GM21381 (cell line): Measurements from ENCODE around the gene FBXW4.

Source experiments
- ATAC-seq: cut with Tn5 transposase; IDR thresholded peaks from one replicate; pipeline ENCODE4 v1.9.1; 2021; ENCODE audit warnings: mild to moderate bottlenecking, moderate library complexity; ENCODE audit not compliant: unreplicated experiment

The FBXW4 gene

DNA sequence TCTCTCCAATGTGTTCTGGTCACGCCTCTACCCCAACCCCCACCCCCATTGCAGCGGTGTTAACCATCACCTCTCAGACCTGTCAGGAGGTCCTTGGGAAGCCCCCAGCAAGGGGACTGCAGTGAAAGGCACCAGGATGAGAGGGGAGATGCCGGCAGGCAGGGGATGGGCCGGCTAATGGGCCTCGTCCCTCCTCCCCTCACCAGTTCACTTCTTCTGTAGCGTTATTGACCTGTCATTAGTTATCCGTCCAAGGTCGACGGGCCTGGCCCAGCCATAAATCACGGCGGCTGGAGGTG is 125.7 kb downstream of the FBXW4 start:
- ATAC-seq = no peak

DNA sequence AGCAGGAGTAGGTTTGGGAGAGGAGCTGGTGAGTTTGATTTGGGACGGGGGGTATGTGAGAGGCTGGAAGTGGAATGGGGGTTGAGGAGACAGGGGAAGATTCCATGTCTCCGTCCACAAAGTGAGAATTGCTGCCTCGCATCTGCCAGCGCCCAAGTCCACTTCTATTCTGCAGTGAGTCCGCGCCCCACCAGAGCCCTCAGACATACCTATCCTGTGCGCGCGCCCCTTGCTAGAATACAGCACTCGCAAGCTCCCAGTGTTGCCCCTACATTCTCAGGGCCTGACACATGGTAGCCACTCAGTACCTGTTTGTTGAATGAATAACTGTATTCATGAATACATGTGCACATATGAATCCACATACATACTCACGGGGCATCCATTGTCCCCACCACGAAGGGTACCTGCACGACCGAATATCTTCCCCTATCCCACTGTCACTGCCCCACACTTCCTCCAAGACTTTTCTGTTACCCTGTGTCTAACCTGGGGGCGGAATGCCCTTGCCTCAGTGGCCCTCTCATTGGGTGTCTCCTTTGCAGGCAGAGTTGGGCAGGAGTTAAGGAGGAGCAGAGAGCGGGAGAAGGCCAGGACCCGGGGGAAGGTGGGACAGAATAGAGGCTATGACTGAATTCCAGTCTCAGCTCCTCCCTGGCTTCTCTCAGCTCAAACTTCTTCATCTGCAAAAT is 126.8 kb downstream of the FBXW4 start:
- ATAC-seq = no peak

DNA sequence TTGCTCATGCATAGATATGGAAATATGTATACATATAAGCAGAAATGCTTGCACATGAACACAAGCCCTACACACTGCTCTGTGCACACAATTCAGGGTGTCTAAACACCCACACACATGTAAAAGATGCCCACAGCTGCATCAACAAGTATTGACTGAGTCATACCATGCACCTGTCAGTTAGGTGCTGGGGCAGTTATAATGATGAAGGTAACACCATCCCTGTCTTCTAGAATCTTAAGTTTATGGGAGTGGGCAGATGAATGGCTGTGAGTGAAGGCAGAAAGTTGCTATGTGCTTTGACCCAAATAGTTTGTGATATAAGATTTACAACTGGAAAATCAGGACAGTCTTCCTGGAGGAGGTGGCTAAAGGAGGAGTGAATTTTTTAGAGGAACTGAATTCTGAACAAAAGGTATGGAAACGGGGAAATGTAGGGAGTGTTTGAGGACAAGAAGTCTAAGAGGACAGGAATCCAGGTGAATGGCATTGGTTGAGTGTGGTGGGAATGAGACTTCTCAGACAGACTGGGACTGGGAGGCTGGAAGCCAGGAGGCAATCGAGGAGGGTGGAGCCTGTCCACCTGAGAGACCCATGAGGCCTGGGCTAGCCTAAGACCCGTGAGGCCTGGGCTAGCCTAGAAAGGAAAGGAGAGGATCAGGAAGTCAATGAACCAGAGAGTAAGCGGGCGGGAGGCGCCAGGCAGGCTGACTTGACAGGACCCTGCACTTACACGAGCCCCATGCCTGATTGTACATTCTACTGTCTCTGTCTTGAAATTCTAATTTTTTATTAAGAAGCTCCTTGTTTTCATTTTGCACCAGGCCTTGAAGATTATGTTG is 127.6 kb downstream of the FBXW4 start:
- ATAC-seq = no peak

DNA sequence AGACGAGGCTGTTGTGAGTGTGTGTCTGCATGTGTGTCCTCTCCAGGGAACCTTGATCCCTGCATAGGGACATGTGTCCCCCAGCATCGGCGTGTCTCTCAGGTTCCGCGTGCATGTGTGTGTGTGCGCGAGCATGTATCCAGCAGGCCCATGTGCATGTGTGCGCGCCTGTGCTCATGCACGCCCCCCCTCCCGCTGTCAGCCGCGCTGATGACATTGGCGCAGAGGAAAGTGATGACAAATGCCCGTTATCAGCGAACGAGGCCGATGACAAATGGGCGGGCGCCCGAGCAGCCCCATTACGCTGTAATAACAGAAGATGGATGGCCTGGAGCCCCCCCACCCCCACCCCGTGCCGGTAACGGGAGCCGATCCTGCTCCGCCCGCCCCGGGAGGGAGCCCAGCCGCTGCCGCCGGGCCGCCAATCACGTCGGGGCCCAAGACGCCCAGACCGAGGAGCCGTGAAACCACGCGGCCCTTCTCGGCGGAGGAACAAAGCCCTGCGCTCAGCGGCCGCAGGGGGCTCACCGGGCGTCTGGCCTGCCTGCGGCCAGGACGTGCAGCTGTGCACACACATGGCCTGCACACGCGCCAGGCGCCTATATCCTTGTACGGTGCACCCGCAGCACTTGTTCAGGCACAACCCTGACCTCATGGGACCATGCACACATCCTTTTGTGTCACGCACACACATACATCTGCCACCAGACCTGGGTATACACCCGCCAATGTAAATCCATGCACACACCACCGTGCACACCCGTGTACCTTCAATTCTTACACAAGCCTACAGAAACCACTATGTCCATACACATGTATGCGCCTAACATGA is 128.4 kb downstream of the FBXW4 start:
- no peak for ATAC-seq

DNA sequence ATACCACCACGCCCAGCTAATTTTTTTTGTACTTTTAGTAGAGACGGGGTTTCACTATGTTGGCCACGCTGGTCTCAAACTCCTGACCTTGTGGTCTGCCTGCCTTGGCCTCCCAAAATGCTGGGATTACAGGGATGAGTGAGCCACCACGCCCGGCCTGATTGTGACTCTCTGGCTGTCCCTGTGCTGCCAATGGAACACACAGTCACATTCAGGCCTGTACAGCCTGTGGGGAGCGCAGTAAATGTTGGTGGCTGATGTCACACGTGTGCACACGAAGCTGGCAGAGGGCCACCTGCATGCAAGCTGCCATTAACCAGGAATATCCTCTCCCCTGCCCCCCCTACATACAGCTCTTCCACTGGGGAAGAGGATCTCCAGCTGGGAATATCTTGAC is 129.0 kb downstream of the FBXW4 start:
- ATAC-seq = no peak

DNA sequence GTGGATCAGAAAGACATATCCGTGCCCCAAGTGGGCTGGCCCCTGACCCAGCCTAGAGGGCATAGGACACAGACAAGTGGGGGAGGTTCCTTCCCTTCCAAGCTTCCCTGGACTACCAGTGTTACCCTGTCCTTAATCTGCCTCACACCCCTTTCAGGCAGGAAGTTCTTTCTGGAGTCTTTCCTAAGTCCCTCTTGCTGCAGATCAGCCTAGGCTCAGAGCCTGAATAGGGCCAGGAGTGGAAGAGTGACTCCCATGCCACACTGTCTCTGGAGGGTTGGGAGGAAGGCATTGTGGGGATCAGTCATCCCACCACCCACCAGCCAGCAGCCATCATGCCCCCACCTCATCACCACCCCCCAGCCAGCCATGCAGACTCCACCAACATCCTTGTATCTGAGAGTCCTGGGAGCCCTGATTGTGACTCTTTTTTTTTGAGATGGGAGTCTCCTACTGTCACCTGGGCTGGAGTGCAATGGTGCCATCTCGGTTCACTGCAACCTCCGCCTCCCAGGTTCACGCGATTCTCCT is 129.5 kb downstream of the FBXW4 start:
- no peak for ATAC-seq

DNA sequence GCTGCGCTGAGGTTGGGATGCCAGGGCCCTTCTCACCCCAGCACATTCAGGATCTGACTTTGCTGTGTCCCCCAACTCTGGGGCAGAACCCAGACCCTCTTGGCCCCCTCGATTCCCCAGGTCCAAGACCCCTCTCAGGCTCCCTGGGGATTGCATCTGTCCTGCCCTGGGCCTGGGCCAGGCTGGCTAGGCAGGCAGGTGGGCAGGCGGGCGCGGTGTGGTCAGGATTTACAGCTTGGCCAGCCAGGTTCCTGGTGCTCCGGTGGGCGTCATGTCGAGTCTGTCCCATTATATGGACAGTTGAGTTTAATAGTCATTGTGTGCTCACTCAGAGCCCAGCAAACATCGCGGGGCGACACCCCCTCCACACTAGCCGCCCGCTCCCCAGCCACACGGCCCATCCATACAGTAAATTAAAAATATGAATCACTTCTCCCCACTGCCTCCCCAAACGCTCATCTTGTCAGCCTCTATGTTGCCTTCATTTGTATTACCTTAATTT is 130.4 kb downstream of the FBXW4 start:
- no peak for ATAC-seq

DNA sequence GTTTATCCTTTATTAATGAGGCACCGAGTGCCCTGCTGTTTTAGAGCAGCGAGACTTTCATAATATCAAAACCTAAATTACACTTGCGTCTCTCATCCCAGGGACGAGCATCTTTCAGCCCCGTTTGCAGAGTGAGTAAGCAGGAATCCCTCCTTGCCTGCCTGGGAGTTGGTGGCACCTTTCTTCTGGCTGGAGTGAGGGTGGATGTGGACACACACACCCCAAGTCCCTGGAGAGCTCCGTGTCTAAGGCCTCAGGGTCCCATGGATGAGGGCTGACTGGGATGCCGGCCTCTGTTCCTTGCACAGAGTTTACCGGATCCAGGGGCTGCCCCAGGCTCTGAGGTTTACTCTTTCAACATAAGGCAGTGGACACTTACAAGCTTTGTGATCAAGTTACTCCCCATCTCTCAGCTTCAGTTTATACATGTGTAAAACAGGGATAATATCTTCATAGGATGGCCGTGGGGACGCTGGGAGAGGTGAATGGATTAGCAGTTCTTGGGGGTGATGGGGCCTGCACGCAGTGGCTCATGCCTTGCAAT is 131.4 kb downstream of the FBXW4 start:
- ATAC-seq = no peak

DNA sequence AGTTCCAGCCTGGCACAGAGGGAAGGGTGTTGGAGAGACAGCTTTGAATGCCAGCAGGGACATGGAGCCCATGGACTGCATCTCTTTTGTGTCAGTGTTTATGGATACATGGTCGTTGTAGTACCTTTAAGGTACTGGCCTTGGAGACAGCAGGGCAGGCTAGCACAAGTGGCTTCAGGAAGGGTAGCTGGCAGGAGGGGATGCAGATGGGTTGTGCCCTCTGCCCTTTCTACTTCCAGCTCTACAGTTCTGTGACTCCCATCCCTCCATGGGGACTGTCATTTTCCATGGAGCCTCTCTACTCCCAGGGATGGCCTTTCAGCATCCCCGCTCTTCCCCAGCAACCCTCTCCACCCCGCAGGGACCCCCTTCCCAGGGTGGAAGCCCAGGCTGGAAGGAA is 132.0 kb downstream of the FBXW4 start:
- ATAC-seq = no peak

DNA sequence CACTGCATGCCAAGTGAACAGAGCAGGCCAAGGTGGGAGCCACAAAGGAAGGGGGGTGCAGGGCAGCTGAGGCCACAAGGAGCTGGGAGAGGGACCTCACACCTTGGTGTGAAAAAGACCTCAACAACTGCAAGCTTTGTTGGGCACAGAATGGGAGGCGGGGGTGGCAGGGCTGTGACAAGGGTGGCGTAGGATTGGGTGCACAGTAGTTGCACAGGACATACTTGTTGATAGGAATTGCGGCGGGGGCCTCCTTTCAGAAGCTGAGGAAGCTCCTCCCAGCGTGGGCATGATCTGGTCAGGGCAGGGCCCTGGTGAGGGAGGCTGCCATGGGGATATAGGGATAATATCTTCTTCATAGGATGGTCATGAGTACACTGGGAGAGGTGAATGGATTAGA is 132.7 kb downstream of the FBXW4 start:
- no peak for ATAC-seq

DNA sequence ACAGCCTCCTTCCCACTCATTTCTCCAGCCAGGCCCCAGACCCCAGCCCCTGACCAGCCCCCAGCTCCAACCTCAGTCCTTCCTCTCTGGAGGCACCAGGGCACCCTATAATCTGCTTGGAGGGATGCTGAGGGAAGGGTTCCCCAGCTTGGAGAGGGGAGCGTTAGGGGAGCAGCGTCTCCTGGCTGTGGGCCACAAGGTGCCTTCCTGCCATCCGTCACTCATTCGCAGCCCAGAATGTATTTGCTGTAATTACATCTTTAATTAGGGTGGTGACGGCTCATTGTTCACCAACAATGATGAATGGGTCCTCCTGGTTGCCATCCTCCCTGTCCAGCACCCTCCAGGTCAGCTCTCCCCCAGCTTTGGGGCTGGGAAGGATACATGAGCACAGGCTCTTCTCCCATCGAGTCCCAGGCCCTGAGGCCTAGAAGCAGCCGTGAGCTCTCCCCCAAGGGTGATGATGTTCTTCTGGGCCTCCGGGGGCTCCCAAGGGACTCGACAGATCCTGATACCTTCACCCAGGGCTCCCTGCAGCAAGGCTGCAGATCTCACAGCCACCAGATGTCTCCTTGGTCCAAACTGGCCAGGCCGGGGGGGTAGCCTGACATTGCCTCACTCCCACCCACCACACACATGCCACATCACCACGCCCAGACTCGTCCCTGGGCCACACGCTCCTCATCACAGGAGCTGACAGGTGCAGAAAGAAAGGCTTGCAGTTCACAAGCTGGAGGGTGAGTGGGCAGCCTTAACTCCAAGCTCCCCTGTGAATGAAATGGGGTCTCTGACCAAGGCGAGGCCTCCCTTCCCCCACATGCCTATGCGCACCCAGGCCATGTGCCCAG is 133.7 kb downstream of the FBXW4 start:
- ATAC-seq = no peak
